GM10847 (cell line): ENCODE measurements around the gene SOX5.

Source experiments
- POLR2A ChIP-seq: IDR thresholded peaks from 2 replicates; pipeline ENCODE4 v1.6.1; 2011; ENCODE audit not compliant: insufficient read length; ENCODE audit errors: extremely low read depth

The SOX5 gene

GRCh38 chr12:23753628-23754365 lies 195.7 kb downstream of the SOX5 start:
- TF ChIP-seq POLR2A, result no peak

DNA sequence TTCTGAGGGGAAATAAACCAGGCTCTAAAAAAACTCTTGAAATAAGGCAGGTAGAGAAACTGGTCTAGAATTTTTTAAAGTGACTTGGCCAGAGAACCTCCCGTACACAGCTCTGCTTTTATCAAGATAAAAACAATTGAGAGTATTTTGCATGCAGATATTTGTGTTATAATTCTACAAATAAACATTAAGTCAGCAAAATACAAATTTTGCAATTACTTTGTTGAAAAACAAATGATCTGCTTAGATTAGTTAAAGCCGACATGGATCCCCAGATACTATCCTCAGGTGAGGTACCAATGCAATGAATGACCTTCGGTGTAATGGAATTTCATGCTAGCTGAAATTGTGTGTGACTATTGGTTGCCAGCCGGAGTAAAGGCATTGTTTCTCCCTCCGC lies 197.2 kb downstream of the SOX5 start:
- TF ChIP-seq POLR2A, result no peak

- TF ChIP-seq POLR2A, result no peak
Observed at GRCh38 chr12:23751641-23752040, 197.8 kb downstream of the SOX5 start.

DNA sequence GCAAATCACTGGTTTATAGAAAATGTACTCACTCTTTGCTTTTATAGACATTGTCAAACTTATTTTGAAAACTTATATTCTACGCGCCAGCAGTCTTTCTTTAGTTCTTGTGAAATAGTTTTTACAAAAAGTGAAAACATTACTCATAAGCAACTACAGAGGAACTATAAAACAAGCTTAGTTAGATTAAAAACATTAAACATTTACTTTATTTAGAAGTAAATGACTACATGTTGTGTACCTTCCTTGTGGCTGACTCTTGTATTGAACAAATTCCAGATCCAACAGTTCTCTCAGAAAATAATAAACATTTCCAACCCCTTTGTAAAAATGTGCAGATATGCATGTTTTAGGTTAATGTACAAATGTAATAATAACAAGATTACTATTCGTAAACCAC lies 198.5 kb downstream of the SOX5 start:
- no peak for TF ChIP-seq POLR2A

DNA sequence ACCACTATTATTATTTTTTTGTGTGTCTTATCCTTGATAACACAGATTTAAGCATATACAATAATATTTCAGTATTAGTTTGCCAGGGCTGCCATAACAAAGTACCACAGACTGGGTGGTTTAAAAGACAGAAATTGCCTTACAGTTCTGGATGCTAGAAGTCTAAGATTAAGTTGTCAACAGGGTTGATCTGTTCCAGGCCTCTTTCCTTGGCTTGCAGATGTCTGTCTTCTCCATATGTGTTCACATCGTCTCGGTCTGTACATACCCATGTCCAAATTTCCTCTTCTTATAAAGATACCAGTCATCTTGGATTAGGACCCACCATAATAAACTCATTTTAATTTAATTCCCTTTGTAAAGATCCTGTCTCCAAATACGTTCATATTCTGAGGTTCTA lies 204.8 kb downstream of the SOX5 start:
- TF ChIP-seq POLR2A, result no peak

- no peak for TF ChIP-seq POLR2A
Observed at GRCh38 chr12:23742574-23742973, 206.9 kb downstream of the SOX5 start.

- TF ChIP-seq POLR2A, result no peak
Observed at GRCh38 chr12:23731493-23731892, 218.0 kb downstream of the SOX5 start.

- TF ChIP-seq POLR2A, result no peak
Observed at GRCh38 chr12:23731035-23731434, 218.4 kb downstream of the SOX5 start.

DNA sequence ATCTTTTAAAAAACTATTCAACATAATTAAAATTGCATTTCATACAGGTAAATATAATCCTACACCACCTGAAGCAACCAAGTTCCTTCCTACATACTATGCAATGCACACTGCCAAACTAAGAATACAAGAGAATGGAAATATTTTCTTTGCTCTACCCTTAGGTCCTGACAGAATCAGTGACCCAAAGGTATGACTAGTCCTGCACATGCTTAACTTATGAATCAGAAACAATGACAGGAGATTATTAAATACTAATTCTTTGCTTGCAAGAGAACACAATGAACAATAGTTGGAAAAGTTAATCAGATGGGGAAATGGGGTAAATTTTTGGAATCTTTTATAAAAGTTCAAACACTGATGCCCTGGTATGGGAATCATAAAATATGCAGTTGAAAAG lies 220.1 kb downstream of the SOX5 start:
- TF ChIP-seq POLR2A, result no peak

DNA sequence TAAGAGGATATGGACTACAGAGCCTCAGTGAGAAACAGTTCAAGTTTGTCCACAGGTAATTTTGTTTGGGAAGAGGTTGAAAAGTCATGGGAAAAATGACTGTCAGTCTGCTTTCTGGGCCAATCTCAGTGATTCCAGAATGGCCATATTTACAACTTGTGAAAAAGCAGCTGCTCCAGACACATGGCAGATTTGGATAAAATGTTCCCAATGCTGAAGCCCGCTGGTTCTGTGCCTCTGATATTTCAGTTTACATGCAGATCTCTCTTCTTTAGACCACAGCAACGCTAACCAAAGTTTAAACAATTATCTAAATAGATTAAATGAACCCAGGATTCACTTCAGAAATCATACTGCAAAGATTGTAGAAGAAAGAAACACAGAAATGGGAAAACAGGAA lies 222.8 kb downstream of the SOX5 start:
- no peak for TF ChIP-seq POLR2A

GRCh38 chr12:23722655-23723054 lies 226.8 kb downstream of the SOX5 start:
- no peak for TF ChIP-seq POLR2A

GRCh38 chr12:23721268-23721667 lies 228.2 kb downstream of the SOX5 start:
- no peak for TF ChIP-seq POLR2A

GRCh38 chr12:23719493-23719892 lies 230.0 kb downstream of the SOX5 start:
- no peak for TF ChIP-seq POLR2A

DNA sequence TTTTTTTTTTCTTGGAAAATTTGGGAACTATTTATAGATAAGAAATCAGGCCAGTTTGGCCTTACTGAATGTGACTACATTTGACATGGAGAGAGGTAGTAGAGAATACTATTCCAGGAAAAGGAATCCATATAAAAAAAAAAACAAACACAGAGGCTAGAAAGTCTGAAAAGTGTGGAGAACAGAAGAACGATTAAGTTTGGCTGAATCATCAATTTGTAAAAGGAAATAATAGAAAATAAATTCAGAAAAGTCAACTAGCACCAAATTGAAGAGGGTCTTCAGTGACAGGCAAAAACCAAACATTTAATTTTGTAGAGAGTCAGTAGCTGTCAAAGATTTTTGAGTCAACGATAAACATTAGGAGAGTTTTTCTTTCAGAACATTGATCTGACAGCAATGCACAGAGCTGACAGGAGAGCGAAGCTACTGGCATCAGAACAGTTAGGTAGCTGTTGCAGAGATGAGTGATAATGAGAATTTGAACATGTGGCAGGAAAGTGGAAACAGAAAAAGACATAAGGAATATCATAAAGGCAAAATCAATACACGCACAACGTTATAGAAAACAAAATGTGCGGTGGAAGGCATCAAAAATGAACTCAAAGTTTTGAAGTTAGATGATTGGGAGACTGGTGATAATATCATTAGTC lies 241.2 kb downstream of the SOX5 start:
- no peak for TF ChIP-seq POLR2A

GRCh38 chr12:23707270-23707669 lies 242.2 kb downstream of the SOX5 start:
- TF ChIP-seq POLR2A, result no peak

GRCh38 chr12:23704992-23705943 lies 244.2 kb downstream of the SOX5 start:
- no peak for TF ChIP-seq POLR2A

DNA sequence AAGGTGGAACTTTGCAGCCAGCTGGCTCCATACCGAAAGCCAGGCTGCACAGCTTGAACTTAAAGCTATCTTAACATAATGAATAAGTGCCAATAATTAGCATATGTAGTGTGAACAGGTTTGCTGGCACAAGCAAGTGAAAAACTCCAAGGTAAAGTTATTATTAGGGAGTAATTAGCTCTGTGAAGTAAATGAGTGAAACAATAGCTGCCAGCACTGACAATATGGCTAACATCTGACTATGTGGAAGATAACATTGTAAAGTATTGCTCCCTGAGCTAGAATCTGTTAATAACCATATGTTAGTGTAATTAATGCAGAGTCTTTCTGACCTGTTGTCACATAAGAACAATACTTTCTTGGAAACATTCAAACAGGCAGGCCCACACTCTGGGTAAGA lies 246.4 kb downstream of the SOX5 start:
- no peak for TF ChIP-seq POLR2A
